Adrenal gland (tissue), 19 donors: ENCODE measurements around the gene C2CD3. TPM values are rescaled to one million over a fixed set of nuclear protein-coding genes. Genes with fewer than 3 reads are reported as not detected.

ENCODE experiments used
- DNase-seq, 7 donors: peaks; one replicate each; pipeline ENCODE4 v3.0.0-alpha.2; 2019 to 2020
- H3K27ac ChIP-seq, 5 donors: fragments of 200-600 bp; sonication (generic) in 4 of 5; 1 replicate in 3 of 5; 2 replicates in 2 of 5; pipeline versions ENCODE4 v1.5.1 to v1.8.0; 2016 to 2020; ENCODE audit warnings: mild to moderate bottlenecking in 1 of 5
- H3K27me3 ChIP-seq: fragments of 200-600 bp; 2 replicates; pipeline ENCODE4 v1.8.0; 2021
- H3K36me3 ChIP-seq, 2 donors: fragments of 200-600 bp; replicated peaks in 1 of 2; 1 replicate in 1 of 2; 2 replicates in 1 of 2; pipeline versions ENCODE4 v1.5.1 to v1.8.0; 2018 to 2022
- H3K4me1 ChIP-seq, 2 donors: fragments of 200-600 bp; replicated peaks in 1 of 2; 1 replicate in 1 of 2; 2 replicates in 1 of 2; pipeline versions ENCODE4 v1.5.1 to v1.8.0; 2018 to 2021
- H3K4me3 ChIP-seq, 4 donors: fragments of 200-600 bp; sonication (generic) in 3 of 4; one replicate each; pipeline ENCODE4 v1.5.1; 2016 to 2018
- H3K9me3 ChIP-seq, 3 donors: fragments of 200-600 bp; sonication (generic) in 1 of 3; replicated peaks in 1 of 3; 1 replicate in 2 of 3; 2 replicates in 1 of 3; pipeline versions ENCODE4 v1.5.1 to v1.8.0; 2016 to 2021
- POLR2A ChIP-seq, 2 donors: fragments of 450-650 bp; IDR thresholded peaks; one replicate each; pipeline ENCODE4 v1.6.1; 2017; ENCODE audit warnings: antibody characterized with exemption in 2 of 2, mild to moderate bottlenecking in 2 of 2, moderate library complexity in 1 of 2
- WGBS, 4 donors: extraction: QIAGEN DNeasy Blood & Tissue Kit in 2 of 4; methylation state at CpG; one replicate each; pipeline versions ENCODE4 v1.1.5 to v1.1.7; 2013 to 2017; 5-methylcytosine and 5-hydroxymethylcytosine counted together
- intact Hi-C, 2 donors: fragments of 100-400 bp; cut with DNase I; formaldehyde crosslinking; loops; one replicate each; pipeline versions ENCODE4 v1.14.1 to v1.15.0; 2022 to 2023
- long read RNA-seq, 10 donors: library from polyadenylated mRNA in 3 of 10; unstranded in 2 of 10; stranded (forward) in 1 of 10; transcript quantifications; one replicate each; pipeline ENCODE4 v2.0.0 and lab custom pipeline, GENCODE V29; 2021 to 2026
- polyA plus RNA-seq, 3 donors: library from polyadenylated mRNA; stranded (reverse); fragments of 200-250 nt in 2 of 3; fragments of 350-450 nt in 1 of 3; fragmentation: Illumina TruSeq in 1 of 3; extraction: RNeasy Lipid Tissue Mini Kit (QIAGEN cat#74804) in 1 of 3; gene quantifications; one replicate each; pipeline ENCODE4 v1.2.3, GENCODE V29; 2013 to 2014
- total RNA-seq, 9 donors: library from RNA; depleted of rRNA in 4 of 9; stranded (reverse); fragments of >200 nt in 4 of 9; fragments of 120-200 nt in 1 of 9; fragmentation: NEBNext Ultra II Directional in 1 of 9; extraction: Animal tissue kit (Norgen Biotek cat#: 25700) in 1 of 9; gene quantifications; one replicate each; pipeline versions ENCODE4 v1.1.0 to v1.2.4, GENCODE V29; 2013 to 2023
- TF ChIP-seq, protein P1 (sequence below), 6 experiments: fragments of 450-650 bp in 4 of 6; fragments of 200-600 bp in 2 of 6; sonication (generic) in 1 of 6; IDR thresholded peaks; 1 replicate in 5 of 6; 2 replicates in 1 of 6; pipeline versions ENCODE4 v1.5.1 to v1.8.0; 2016 to 2021; ENCODE audit warnings: antibody characterized with exemption in 6 of 6, mild to moderate bottlenecking in 2 of 6, moderate library complexity in 1 of 6
- donor health status: healthy with polysubstance abuse.
- donor health status: Bipolar disorder and iron deficiency.
- donor health status: DM: yes; HTN: yes; CAD: no.
- donor health status: DM: no; HTN: no; CAD: no.
- donor health status: DM: no; HTN: no; CAD: no.
- donor health status: DM: yes; HTN: yes; CAD: no.

Gene C2CD3, protein sequence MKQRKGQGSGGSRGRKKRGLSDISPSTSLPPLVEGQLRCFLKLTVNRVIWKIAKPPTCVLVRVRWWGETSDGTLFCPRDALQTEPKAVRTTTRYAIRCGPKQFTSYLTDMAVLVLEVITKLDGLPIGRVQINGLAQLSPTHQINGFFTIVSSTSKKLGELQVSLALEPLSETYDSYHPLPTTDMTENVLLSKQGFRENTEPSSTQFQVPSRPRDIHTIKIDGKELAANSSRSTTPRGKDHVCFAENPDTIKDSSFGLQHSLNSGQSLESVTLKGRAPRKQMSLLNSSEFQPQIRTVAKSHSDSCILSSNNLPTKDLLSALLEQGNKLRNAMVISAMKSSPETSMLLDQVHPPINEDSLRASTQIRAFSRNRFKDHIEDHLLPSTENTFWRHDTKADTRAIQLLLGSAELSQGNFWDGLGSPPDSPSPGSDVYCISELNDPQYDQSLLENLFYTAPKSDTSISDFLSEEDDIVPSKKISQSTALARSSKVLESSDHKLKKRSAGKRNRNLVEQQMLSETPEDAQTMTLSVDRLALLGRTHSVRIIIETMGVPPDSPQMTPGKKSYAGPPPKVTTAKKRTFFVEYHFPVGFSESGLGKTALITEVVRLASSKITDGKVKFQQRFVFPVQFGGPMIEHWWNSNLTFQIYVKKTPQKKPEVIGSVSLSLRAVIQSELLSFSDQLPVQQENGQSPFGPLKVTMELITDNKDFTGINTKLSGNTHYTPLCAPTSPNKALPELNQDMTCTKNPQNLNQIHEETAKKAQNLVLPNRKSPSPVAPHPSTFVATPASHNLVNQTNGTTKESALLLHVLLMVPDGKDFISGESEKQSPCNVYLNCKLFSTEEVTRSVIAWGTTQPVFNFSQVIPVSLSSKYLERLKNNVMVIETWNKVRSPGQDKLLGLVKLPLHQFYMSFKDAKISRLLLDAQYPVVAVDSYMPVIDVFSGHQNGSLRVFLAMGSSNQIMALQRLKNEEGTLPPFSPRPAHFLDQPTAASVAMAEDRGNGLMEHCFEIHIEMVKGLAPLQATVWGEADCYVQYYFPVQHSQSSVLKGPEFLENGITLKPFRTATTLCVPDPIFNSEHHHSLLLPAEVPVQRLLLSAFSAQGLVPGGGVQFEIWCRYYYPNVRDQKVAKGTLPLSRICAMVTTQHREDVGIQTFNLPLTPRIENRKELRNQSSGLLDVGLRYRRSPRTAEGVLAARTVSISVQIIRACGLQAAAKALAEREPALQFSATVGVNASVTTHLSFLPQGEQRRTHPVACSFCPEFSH (N-terminal part only)
- total RNA-seq (10 to 100 TPM; 15.4 to 42.8 (median 28.1) TPM), polyA plus RNA-seq (10 to 100 TPM; 14.5 to 23.7 (median 21.7) TPM)
- long read RNA-seq, donor 1, full-length matches to known transcripts, result 2 of 2 reads
- long read RNA-seq, donor 1, partial matches to known transcripts, result 0 of 2 reads
- long read RNA-seq, donor 1, other reads (novel, unspliced or antisense), result 0 of 2 reads
- long read RNA-seq, donor 2, result 0 reads
- long read RNA-seq, donor 3, result 0 reads
- long read RNA-seq, donor 4, partial matches to known transcripts, result 1 of 2 reads
- long read RNA-seq, donor 4, other reads (novel, unspliced or antisense), result 1 of 2 reads
- long read RNA-seq, donor 5, full-length matches to known transcripts, result 1 of 13 reads
- long read RNA-seq, donor 5, partial matches to known transcripts, result 3 of 13 reads
- long read RNA-seq, donor 5, other reads (novel, unspliced or antisense), result 9 of 13 reads
- long read RNA-seq, donor 6, partial matches to known transcripts, result 4 of 7 reads
- long read RNA-seq, donor 6, other reads (novel, unspliced or antisense), result 3 of 7 reads
- long read RNA-seq, donor 7, result 0 reads
- long read RNA-seq, donor 8, result 0 reads
- long read RNA-seq, donor 9, result 0 reads
- long read RNA-seq, donor 10, partial matches to known transcripts, result 0 of 1 reads
- long read RNA-seq, donor 10, other reads (novel, unspliced or antisense), result 0 of 1 reads

DNA sequence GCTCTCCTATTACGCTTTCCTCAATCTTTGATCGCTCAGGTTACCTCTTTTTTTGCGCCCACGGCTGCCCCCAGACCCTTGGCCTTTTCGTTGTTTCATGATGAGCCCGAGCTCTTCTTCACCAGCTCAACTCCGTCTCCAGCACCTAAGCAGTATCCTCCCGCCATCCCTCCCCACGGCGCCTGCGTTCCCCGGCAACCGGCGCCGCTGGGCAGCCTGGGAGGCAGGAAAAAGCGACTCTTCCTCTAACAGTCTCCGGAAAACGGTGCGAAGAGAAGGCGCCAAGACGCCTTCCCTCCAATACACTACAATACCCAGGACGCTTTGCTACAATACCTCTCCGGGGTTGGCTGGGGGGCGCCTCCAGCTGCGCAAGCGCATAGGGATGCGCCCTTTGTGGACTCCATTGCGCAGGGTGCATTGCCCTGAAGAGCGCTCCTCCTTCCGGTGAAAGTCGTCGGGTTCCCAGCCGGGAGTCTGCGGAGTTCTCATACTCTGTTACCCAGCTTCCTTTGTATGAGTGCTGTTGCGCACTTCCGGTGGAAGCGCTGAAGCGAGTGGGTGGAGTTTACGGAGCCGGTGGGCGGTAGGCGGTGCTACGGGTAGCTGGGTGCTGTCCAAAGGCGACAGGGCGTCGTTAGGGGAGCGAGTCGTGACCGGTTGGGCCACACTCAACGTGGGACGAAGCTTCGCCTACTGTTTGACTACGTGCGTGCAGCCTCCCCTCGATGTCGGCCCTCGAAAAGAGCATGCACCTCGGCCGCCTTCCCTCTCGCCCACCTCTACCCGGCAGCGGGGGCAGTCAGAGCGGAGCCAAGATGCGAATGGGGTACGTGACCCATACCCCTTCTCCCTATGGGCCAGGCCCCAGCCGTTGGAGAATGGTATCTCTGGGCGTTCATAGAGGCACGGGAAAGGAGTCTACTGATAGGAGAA, at the start of gene C2CD3, which contains the start of gene PPME1:
C2CD3 (minus strand) TSS at position 309 of the 936 bp plus-strand sequence; CDS start at position 99, 210 bp downstream.
PPME1 (plus strand) TSS at position 596 of the 936 bp plus-strand sequence; CDS start at position 729, 133 bp downstream.
- Histone ChIP-seq H3K27ac (peak within 1 kb of the TSS; percentile 60 to 95 (median 81)), H3K4me3 (peak within 1 kb of the TSS; percentile 48 to 93 (median 74)), H3K36me3 (peaks cover 0 to 18% of the 10 kb centered on the region in 2 donors), H3K9me3 (no peaks in the 10 kb centered on the region), H3K4me1 (peaks cover 16 to 50% of the 10 kb centered on the region in 2 donors), H3K27me3 (no peaks in the 10 kb centered on the region)
- TF ChIP-seq, protein P1, sequence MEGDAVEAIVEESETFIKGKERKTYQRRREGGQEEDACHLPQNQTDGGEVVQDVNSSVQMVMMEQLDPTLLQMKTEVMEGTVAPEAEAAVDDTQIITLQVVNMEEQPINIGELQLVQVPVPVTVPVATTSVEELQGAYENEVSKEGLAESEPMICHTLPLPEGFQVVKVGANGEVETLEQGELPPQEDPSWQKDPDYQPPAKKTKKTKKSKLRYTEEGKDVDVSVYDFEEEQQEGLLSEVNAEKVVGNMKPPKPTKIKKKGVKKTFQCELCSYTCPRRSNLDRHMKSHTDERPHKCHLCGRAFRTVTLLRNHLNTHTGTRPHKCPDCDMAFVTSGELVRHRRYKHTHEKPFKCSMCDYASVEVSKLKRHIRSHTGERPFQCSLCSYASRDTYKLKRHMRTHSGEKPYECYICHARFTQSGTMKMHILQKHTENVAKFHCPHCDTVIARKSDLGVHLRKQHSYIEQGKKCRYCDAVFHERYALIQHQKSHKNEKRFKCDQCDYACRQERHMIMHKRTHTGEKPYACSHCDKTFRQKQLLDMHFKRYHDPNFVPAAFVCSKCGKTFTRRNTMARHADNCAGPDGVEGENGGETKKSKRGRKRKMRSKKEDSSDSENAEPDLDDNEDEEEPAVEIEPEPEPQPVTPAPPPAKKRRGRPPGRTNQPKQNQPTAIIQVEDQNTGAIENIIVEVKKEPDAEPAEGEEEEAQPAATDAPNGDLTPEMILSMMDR (IDR thresholded peaks at IDR 0.05), result peak in 3 of 6 experiments; percentile 20 to 34 (median 27)
- TF ChIP-seq POLR2A (IDR thresholded peaks at IDR 0.05), result peak; percentile 54 to 86
- WGBS, 4 donors, result 0 to 1% (median 0%) methylated on average over 48 to 68 of the region's 68 CpGs
- intact Hi-C loops, result no loop called here
- peak; percentile 97 to 99 (median 99) for DNase-seq

DNA sequence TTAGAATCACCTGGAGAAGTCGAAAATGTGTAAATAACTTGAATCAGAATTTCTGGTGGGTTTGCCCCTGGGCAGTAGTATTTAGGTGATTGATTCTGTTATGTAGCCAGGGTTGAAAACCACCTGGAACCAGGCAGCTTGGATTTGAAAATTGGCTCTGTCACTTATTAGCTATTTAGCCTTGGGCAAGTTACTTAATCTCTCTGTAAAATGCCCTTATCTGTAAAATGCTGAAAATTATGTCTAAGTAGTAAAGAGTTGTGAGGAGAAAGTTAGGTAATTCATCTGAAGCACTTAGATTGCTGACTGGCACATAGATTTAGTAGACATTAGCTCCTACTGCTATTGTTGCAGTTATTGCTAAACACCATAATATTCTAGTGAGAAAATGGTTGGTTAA, 49.6 kb upstream of the C2CD3 start:
- Histone ChIP-seq H3K4me1 (peaks cover 6% of the 10 kb centered on the region in 2 donors), H3K4me3 (no peak overlapping the region), H3K9me3 (no peaks in the 10 kb centered on the region), H3K27me3 (no peaks in the 10 kb centered on the region), H3K27ac (no peak overlapping the region), H3K36me3 (no peaks in the 10 kb centered on the region)
- intact Hi-C loops, result no loop called here
- TF ChIP-seq POLR2A (IDR thresholded peaks at IDR 0.05), result no peak
- TF ChIP-seq, protein P1 (IDR thresholded peaks at IDR 0.05), result no peak
- WGBS, 4 donors, result 88 to 96% (median 96%) methylated on average over 1 of the region's 1 CpG
- DNase-seq, result peak in 1 of 7 donors; percentile 2

DNA sequence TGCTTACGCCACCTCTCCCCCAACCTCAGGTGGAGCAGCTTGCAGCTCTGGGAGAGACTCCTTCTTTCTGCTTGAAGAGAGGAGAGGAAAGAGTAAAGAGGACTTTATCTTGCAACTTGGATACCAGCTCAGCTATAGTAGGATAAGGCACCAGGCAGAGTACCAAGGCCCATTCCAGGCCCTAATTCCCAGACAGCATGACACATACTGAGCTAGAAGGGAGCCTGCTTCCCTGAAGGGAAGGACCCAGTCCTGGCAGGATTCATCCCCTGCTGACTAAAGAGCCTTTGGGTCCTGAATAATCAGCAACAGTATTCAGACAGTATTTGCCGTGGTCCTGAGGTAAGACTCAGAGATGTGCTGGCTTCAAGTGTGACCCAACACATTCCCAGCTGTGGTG, 41.7 kb upstream of the C2CD3 start:
- Histone ChIP-seq H3K4me3 (no peak overlapping the region), H3K36me3 (peaks cover 0 to 13% of the 10 kb centered on the region in 2 donors), H3K27ac (no peak overlapping the region), H3K4me1 (no peaks in the 10 kb centered on the region), H3K27me3 (no peaks in the 10 kb centered on the region), H3K9me3 (no peaks in the 10 kb centered on the region)
- DNase-seq, result no peak
- no peak for TF ChIP-seq POLR2A (IDR thresholded peaks at IDR 0.05)
- TF ChIP-seq, protein P1 (IDR thresholded peaks at IDR 0.05), result no peak
- intact Hi-C loops, result no loop called here
- WGBS, 4 donors, result 94 to 100% (median 98%) methylated on average over 1 to 2 of the region's 2 CpGs
